ENCODE results near the gene RPL19.

Gene RPL19

GRCh38 chr17:39231091-39231561, 31.0 kb downstream of the RPL19 start:
- no peaks in the 10 kb centered on the region for H3K9me3 ChIP-seq (ENCODE audit: control insufficient read depth, low read length)
- H3K27ac ChIP-seq (ENCODE audit: insufficient read depth, low read depth, low read length, poor library complexity, severe bottlenecking), result no peak overlapping the region
- H3K4me1 ChIP-seq (ENCODE audit: control insufficient read depth, insufficient read depth, low read length), result peaks cover 12% of the 10 kb centered on the region
- WGBS, 2 experiments, result 77 to 80% methylated on average over 8 of the region's 10 CpGs
- no peaks in the 10 kb centered on the region for H3K36me3 ChIP-seq (ENCODE audit: control insufficient read depth, insufficient read depth, low read length)
- H3K27me3 ChIP-seq (ENCODE audit: control insufficient read depth, insufficient read depth, low read length, poor library complexity, severe bottlenecking), result peaks cover 4% of the 10 kb centered on the region
- H3K4me3 ChIP-seq (ENCODE audit: insufficient read depth, low read depth, low read length), result no peak overlapping the region

GRCh38 chr17:39231591-39232551, 31.8 kb downstream of the RPL19 start:
- no peak overlapping the region for H3K4me3 ChIP-seq (ENCODE audit: insufficient read depth, low read depth, low read length)
- H3K27ac ChIP-seq (ENCODE audit: insufficient read depth, low read depth, low read length, poor library complexity, severe bottlenecking), result no peak overlapping the region
- H3K9me3 ChIP-seq (ENCODE audit: control insufficient read depth, low read length), result no peaks in the 10 kb centered on the region
- H3K27me3 ChIP-seq (ENCODE audit: control insufficient read depth, insufficient read depth, low read length, poor library complexity, severe bottlenecking), result no peaks in the 10 kb centered on the region
- H3K4me1 ChIP-seq (ENCODE audit: control insufficient read depth, insufficient read depth, low read length), result peaks cover 12% of the 10 kb centered on the region
- H3K36me3 ChIP-seq (ENCODE audit: control insufficient read depth, insufficient read depth, low read length), result no peaks in the 10 kb centered on the region
- 24 to 28% methylated on average over 22 of the region's 22 CpGs for WGBS, 2 experiments

- 53 to 54% methylated on average over 18 of the region's 18 CpGs for WGBS, 2 experiments
- Histone ChIP-seq H3K4me3 (ENCODE audit: insufficient read depth, low read depth, low read length) (no peak overlapping the region), H3K9me3 (ENCODE audit: control insufficient read depth, low read length) (no peaks in the 10 kb centered on the region), H3K27me3 (ENCODE audit: control insufficient read depth, insufficient read depth, low read length, poor library complexity, severe bottlenecking) (no peaks in the 10 kb centered on the region), H3K4me1 (ENCODE audit: control insufficient read depth, insufficient read depth, low read length) (peaks cover 12% of the 10 kb centered on the region), H3K27ac (ENCODE audit: insufficient read depth, low read depth, low read length, poor library complexity, severe bottlenecking) (no peak overlapping the region), H3K36me3 (ENCODE audit: control insufficient read depth, insufficient read depth, low read length) (no peaks in the 10 kb centered on the region)
Measured at GRCh38 chr17:39235555-39236449, 35.7 kb downstream of the RPL19 start.

GRCh38 chr17:39236450-39236927, 36.4 kb downstream of the RPL19 start:
- Histone ChIP-seq H3K27ac (ENCODE audit: insufficient read depth, low read depth, low read length, poor library complexity, severe bottlenecking) (no peak overlapping the region), H3K4me1 (ENCODE audit: control insufficient read depth, insufficient read depth, low read length) (peaks cover 6% of the 10 kb centered on the region), H3K4me3 (ENCODE audit: insufficient read depth, low read depth, low read length) (no peak overlapping the region), H3K36me3 (ENCODE audit: control insufficient read depth, insufficient read depth, low read length) (no peaks in the 10 kb centered on the region), H3K9me3 (ENCODE audit: control insufficient read depth, low read length) (no peaks in the 10 kb centered on the region), H3K27me3 (ENCODE audit: control insufficient read depth, insufficient read depth, low read length, poor library complexity, severe bottlenecking) (no peaks in the 10 kb centered on the region)
- 83 to 86% methylated on average over 5 of the region's 5 CpGs for WGBS, 2 experiments

- peaks cover under 1% of the 10 kb centered on the region for H3K4me1 ChIP-seq (ENCODE audit: control insufficient read depth, insufficient read depth, low read length)
- 84 to 90% methylated on average over 6 of the region's 6 CpGs for WGBS, 2 experiments
- no peak overlapping the region for H3K4me3 ChIP-seq (ENCODE audit: insufficient read depth, low read depth, low read length)
- no peaks in the 10 kb centered on the region for H3K9me3 ChIP-seq (ENCODE audit: control insufficient read depth, low read length)
- H3K27ac ChIP-seq (ENCODE audit: insufficient read depth, low read depth, low read length, poor library complexity, severe bottlenecking), result no peak overlapping the region
- H3K27me3 ChIP-seq (ENCODE audit: control insufficient read depth, insufficient read depth, low read length, poor library complexity, severe bottlenecking), result no peaks in the 10 kb centered on the region
- no peaks in the 10 kb centered on the region for H3K36me3 ChIP-seq (ENCODE audit: control insufficient read depth, insufficient read depth, low read length)
Measured at GRCh38 chr17:39236981-39237441, 36.9 kb downstream of the RPL19 start.

- H3K9me3 ChIP-seq (ENCODE audit: control insufficient read depth, low read length), result no peaks in the 10 kb centered on the region
- H3K27ac ChIP-seq (ENCODE audit: insufficient read depth, low read depth, low read length, poor library complexity, severe bottlenecking), result no peak overlapping the region
- no peaks in the 10 kb centered on the region for H3K27me3 ChIP-seq (ENCODE audit: control insufficient read depth, insufficient read depth, low read length, poor library complexity, severe bottlenecking)
- H3K36me3 ChIP-seq (ENCODE audit: control insufficient read depth, insufficient read depth, low read length), result no peaks in the 10 kb centered on the region
- no peak overlapping the region for H3K4me3 ChIP-seq (ENCODE audit: insufficient read depth, low read depth, low read length)
- H3K4me1 ChIP-seq (ENCODE audit: control insufficient read depth, insufficient read depth, low read length), result no peaks in the 10 kb centered on the region
- 87 to 89% methylated on average over 7 of the region's 7 CpGs for WGBS, 2 experiments
Measured at GRCh38 chr17:39237586-39237985, 37.5 kb downstream of the RPL19 start.

GRCh38 chr17:39238311-39238972, 38.4 kb downstream of the RPL19 start:
- Histone ChIP-seq H3K27me3 (ENCODE audit: control insufficient read depth, insufficient read depth, low read length, poor library complexity, severe bottlenecking) (no peaks in the 10 kb centered on the region), H3K27ac (ENCODE audit: insufficient read depth, low read depth, low read length, poor library complexity, severe bottlenecking) (no peak overlapping the region), H3K36me3 (ENCODE audit: control insufficient read depth, insufficient read depth, low read length) (no peaks in the 10 kb centered on the region), H3K9me3 (ENCODE audit: control insufficient read depth, low read length) (no peaks in the 10 kb centered on the region), H3K4me3 (ENCODE audit: insufficient read depth, low read depth, low read length) (no peak overlapping the region), H3K4me1 (ENCODE audit: control insufficient read depth, insufficient read depth, low read length) (no peaks in the 10 kb centered on the region)
- 87 to 89% methylated on average over 15 of the region's 15 CpGs for WGBS, 2 experiments

GRCh38 chr17:39239640-39240314, 39.7 kb downstream of the RPL19 start:
- H3K9me3 ChIP-seq (ENCODE audit: control insufficient read depth, low read length), result no peaks in the 10 kb centered on the region
- no peak overlapping the region for H3K27ac ChIP-seq (ENCODE audit: insufficient read depth, low read depth, low read length, poor library complexity, severe bottlenecking)
- no peaks in the 10 kb centered on the region for H3K36me3 ChIP-seq (ENCODE audit: control insufficient read depth, insufficient read depth, low read length)
- H3K4me3 ChIP-seq (ENCODE audit: insufficient read depth, low read depth, low read length), result no peak overlapping the region
- H3K4me1 ChIP-seq (ENCODE audit: control insufficient read depth, insufficient read depth, low read length), result peaks cover 4% of the 10 kb centered on the region
- no peaks in the 10 kb centered on the region for H3K27me3 ChIP-seq (ENCODE audit: control insufficient read depth, insufficient read depth, low read length, poor library complexity, severe bottlenecking)
- WGBS, 2 experiments, result 39 to 42% methylated on average over 16 of the region's 16 CpGs

- no peak overlapping the region for H3K4me3 ChIP-seq (ENCODE audit: insufficient read depth, low read depth, low read length)
- no peak overlapping the region for H3K27ac ChIP-seq (ENCODE audit: insufficient read depth, low read depth, low read length, poor library complexity, severe bottlenecking)
- H3K36me3 ChIP-seq (ENCODE audit: control insufficient read depth, insufficient read depth, low read length), result no peaks in the 10 kb centered on the region
- WGBS, 2 experiments, result 96 to 97% methylated on average over 5 of the region's 5 CpGs
- H3K9me3 ChIP-seq (ENCODE audit: control insufficient read depth, low read length), result no peaks in the 10 kb centered on the region
- no peaks in the 10 kb centered on the region for H3K27me3 ChIP-seq (ENCODE audit: control insufficient read depth, insufficient read depth, low read length, poor library complexity, severe bottlenecking)
- H3K4me1 ChIP-seq (ENCODE audit: control insufficient read depth, insufficient read depth, low read length), result peaks cover 4% of the 10 kb centered on the region
Measured at GRCh38 chr17:39240631-39241030, 40.5 kb downstream of the RPL19 start.

All from ectodermal cell (in vitro differentiated cells).